Heart left ventricle (tissue), 16 donors: ENCODE data around the gene ZZZ3. TPM values are rescaled to one million over a fixed set of nuclear protein-coding genes. Genes with fewer than 3 reads are reported as not detected.

Experiments
- ATAC-seq, 4 donors: fragments of 200-7000 bp; cut with Tn5 transposase; one replicate each; pipeline ENCODE4 v1.9.1; 2020 to 2022; ENCODE audit warnings: moderate library complexity in 4 of 4, mild to moderate bottlenecking in 3 of 4, moderate number of reproducible peaks in 1 of 4
- DNase-seq, 5 donors: peaks; one replicate each; pipeline ENCODE4 v3.0.0-alpha.2; 2020
- H3K27ac ChIP-seq, 12 donors: fragments of 200-600 bp; sonication (generic) in 4 of 12; one replicate each; pipeline versions ENCODE4 v1.5.0 to v1.8.0; 2016 to 2022; ENCODE audit warnings: mild to moderate bottlenecking in 2 of 12
- H3K27me3 ChIP-seq, 9 donors: fragments of 200-600 bp; sonication (generic) in 2 of 9; one replicate each; pipeline versions ENCODE4 v1.5.1 to v1.8.0; 2016 to 2022; ENCODE audit warnings: mild to moderate bottlenecking in 3 of 9
- H3K36me3 ChIP-seq, 9 donors: fragments of 200-600 bp; sonication (generic) in 2 of 9; one replicate each; pipeline versions ENCODE4 v1.5.0 to v1.8.0; 2018 to 2022; ENCODE audit warnings: mild to moderate bottlenecking in 2 of 9
- H3K4me1 ChIP-seq, 12 donors: fragments of 200-600 bp; sonication (generic) in 4 of 12; one replicate each; pipeline versions ENCODE4 v1.5.0 to v1.8.0; 2016 to 2022; ENCODE audit warnings: mild to moderate bottlenecking in 3 of 12
- H3K4me3 ChIP-seq, 12 donors: fragments of 200-600 bp; sonication (generic) in 4 of 12; one replicate each; pipeline versions ENCODE4 v1.5.0 to v1.8.0; 2017 to 2022; ENCODE audit warnings: mild to moderate bottlenecking in 9 of 12, moderate library complexity in 4 of 12
- H3K9me3 ChIP-seq, 12 donors: fragments of 200-600 bp; sonication (generic) in 4 of 12; one replicate each; pipeline versions ENCODE4 v1.5.0 to v1.8.0; 2016 to 2022; ENCODE audit warnings: mild to moderate bottlenecking in 1 of 12
- CTCF ChIP-seq, 12 donors: fragments of 200-600 bp; sonication (generic) in 4 of 12; IDR thresholded peaks; one replicate each; pipeline versions ENCODE4 v1.5.0 to v1.8.0; 2018 to 2022; ENCODE audit warnings: antibody characterized with exemption in 12 of 12, mild to moderate bottlenecking in 5 of 12
- POLR2A ChIP-seq, 2 donors: fragments of 450-650 bp; IDR thresholded peaks; one replicate each; pipeline ENCODE4 v1.6.1; 2017; ENCODE audit warnings: antibody characterized with exemption in 2 of 2, mild to moderate bottlenecking in 2 of 2, moderate library complexity in 2 of 2
- WGBS, 4 donors: extraction: QIAGEN DNeasy Blood & Tissue Kit in 2 of 4; methylation state at CpG; one replicate each; pipeline versions ENCODE4 v1.1.5 to v1.1.7; 2013 to 2018; 5-methylcytosine and 5-hydroxymethylcytosine counted together
- intact Hi-C, 10 donors: fragments of 100-400 bp; cut with DNase I; formaldehyde crosslinking; loops; one replicate each; pipeline versions ENCODE4 v1.11.1 to v1.14.2; 2022
- polyA plus RNA-seq, 2 donors: library from polyadenylated mRNA; stranded (reverse); fragments of 200-250 nt; gene quantifications; one replicate each; pipeline ENCODE4 v1.2.3, GENCODE V29; 2013
- total RNA-seq, 9 donors: library from RNA; depleted of rRNA in 2 of 9; stranded (reverse); fragments of >200 nt in 2 of 9; fragmentation: NEBNext Ultra II Directional in 3 of 9; extraction: Animal tissue kit (Norgen Biotek cat#: 25700) in 3 of 9; gene quantifications; one replicate each; pipeline versions ENCODE4 v1.1.0 to v1.2.4, GENCODE V29; 2016 to 2023
- donor health status: ischemic (EF 13 %, LVEDD 7.1; RV severe dilation, severe dysfunction).
- donor health status: healthy with polysubstance abuse.
- donor health status: DM: no; HTN: yes; CAD: no.
- donor health status: DM: no; HTN: no; CAD: no.
- donor health status: ischemic (EF 25% LVEDD 6.9; RV normal size, moderate dysfunction).
- donor health status: ischemic (EF 25% LVEDD 5.7; RV mildly dilated, moderate dysfunction).
- donor health status: healthy.
- donor health status: DM: yes; HTN: yes; CAD: no.
- donor health status: ischemic (EF 35%, LVEDD 5.7; RV mildly dilated, moderate dysfunction).
- donor health status: nonischemic (EF 11% LVEDD 7.7; RV severe dilation, severe dysfunction).
- donor health status: DM: yes; HTN: yes; CAD: no.
- donor health status: PGD.
- donor health status: ischemic (EF 29% LVEDD 5.4; RV normal size, mild dysfunction).
- donor health status: nonischemic (EF 23%, LVEDD 6.1; RV moderate dilation, normal function).

ZZZ3 gene
- total and polyA plus RNA-seq, 11 donors, result 7.0 to 45.1 (median 30.8) TPM

- ATAC-seq, result no peak
- WGBS, 4 donors, result 87 to 90% (median 89%) methylated on average over 5 of the region's 5 CpGs
- intact Hi-C loops, result no loop called here
Measured at GRCh38 chr1:77642196-77642595, 40.3 kb downstream of the ZZZ3 start.

GRCh38 chr1:77639557-77640069 is 42.8 kb downstream of the ZZZ3 start:
- H3K36me3 ChIP-seq, result peaks cover 0 to 44% (median 8%) of the 10 kb centered on the region in 9 donors
- ATAC-seq, result no peak

More at GRCh38 chr1:77642196-77642595, 40.3 kb downstream of the ZZZ3 start:
- Histone ChIP-seq H3K4me3 (no peak overlapping the region), H3K36me3 (peaks cover 0 to 33% (median 17%) of the 10 kb centered on the region in 9 donors), H3K4me1 (peaks cover 0 to 9% (median 2%) of the 10 kb centered on the region in 12 donors), H3K27me3 (no peaks in the 10 kb centered on the region), H3K27ac (no peak overlapping the region), H3K9me3 (no peaks in the 10 kb centered on the region)
- DNase-seq, result no peak
- no peak for TF ChIP-seq CTCF (IDR thresholded peaks at IDR 0.05)
- TF ChIP-seq POLR2A (IDR thresholded peaks at IDR 0.05), result no peak

GRCh38 chr1:77639056-77639455 is 43.4 kb downstream of the ZZZ3 start:
- ATAC-seq, result no peak
- peaks cover 0 to 9% (median 2%) of the 10 kb centered on the region in 12 donors for H3K4me1 ChIP-seq
- no peaks in the 10 kb centered on the region for H3K9me3 ChIP-seq
- TF ChIP-seq POLR2A (IDR thresholded peaks at IDR 0.05) (no peak), CTCF (IDR thresholded peaks at IDR 0.05) (no peak)
- no peak for DNase-seq
- peaks cover 0 to 44% (median 9%) of the 10 kb centered on the region in 9 donors for H3K36me3 ChIP-seq
- intact Hi-C loops, result no loop called here
- H3K4me3 ChIP-seq, result no peak overlapping the region
- H3K27ac ChIP-seq, result no peak overlapping the region
- WGBS, 4 donors, result 57 to 73% (median 59%) methylated on average over 3 of the region's 3 CpGs
- no peaks in the 10 kb centered on the region for H3K27me3 ChIP-seq

More at GRCh38 chr1:77639557-77640069, 42.8 kb downstream of the ZZZ3 start:
- DNase-seq, result no peak
- intact Hi-C loops, result no loop called here
- Histone ChIP-seq H3K9me3 (no peaks in the 10 kb centered on the region), H3K27me3 (no peaks in the 10 kb centered on the region), H3K4me1 (peaks cover 0 to 9% (median 2%) of the 10 kb centered on the region in 12 donors), H3K27ac (no peak overlapping the region), H3K4me3 (no peak overlapping the region)
- 89 to 95% (median 94%) methylated on average over 4 of the region's 4 CpGs for WGBS, 4 donors
- no peak for TF ChIP-seq POLR2A (IDR thresholded peaks at IDR 0.05)
- TF ChIP-seq CTCF (IDR thresholded peaks at IDR 0.05), result no peak

DNA sequence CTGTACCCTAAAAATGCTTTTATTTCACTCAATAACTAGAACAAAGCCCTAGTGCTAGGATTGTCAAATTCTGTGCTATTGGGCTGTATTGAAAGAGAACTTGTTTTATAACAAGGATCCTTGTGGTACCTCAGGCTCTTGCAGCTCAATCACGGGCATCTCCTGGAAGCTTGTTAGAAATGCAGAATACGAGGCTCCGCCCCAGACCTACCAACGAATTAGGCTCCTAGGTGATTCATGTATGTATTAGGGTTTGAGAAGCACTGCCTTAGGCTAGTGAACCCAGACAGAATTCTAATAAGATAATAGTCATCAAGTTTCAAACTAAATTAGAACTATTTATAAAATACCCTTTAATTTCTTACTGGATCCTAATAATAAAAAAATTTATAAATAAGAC is 45.6 kb downstream of the ZZZ3 start:
- no peak overlapping the region for H3K27ac ChIP-seq
- ATAC-seq (no peak), DNase-seq (no peak)
- H3K9me3 ChIP-seq, result no peaks in the 10 kb centered on the region
- no peaks in the 10 kb centered on the region for H3K27me3 ChIP-seq
- WGBS, 4 donors, result 89 to 96% (median 90%) methylated on average over 4 of the region's 4 CpGs
- H3K4me1 ChIP-seq, result peaks cover 0 to 9% (median 3%) of the 10 kb centered on the region in 12 donors
- TF ChIP-seq CTCF (IDR thresholded peaks at IDR 0.05) (no peak), POLR2A (IDR thresholded peaks at IDR 0.05) (no peak)
- H3K36me3 ChIP-seq, result peaks cover 0 to 61% (median 30%) of the 10 kb centered on the region in 9 donors
- intact Hi-C loops, result no loop called here
- no peak overlapping the region for H3K4me3 ChIP-seq

Other genes with a start within 250 kb of the ZZZ3 start
- gene USP33, start 77.2 kb upstream of the ZZZ3 start, total RNA-seq, result 10 to 100 TPM; 24.2 to 40.5 (median 29.0) TPM
- 10 to 100 TPM; 17.1 to 24.5 TPM for gene USP33, start 77.2 kb upstream of the ZZZ3 start, polyA plus RNA-seq
- gene MIGA1, start 97.0 kb upstream of the ZZZ3 start, total RNA-seq, result 10 to 100 TPM in 5 of 9 donors, 1 to 10 TPM in 4; 8.1 to 14.1 (median 10.3) TPM
- gene MIGA1, start 97.0 kb upstream of the ZZZ3 start, polyA plus RNA-seq, result 1 to 10 TPM; 2.6 to 6.0 TPM
- 100 to 1,000 TPM; 224 to 470 (median 363) TPM for gene NEXN, start 206.0 kb upstream of the ZZZ3 start, total RNA-seq
- 100 to 1,000 TPM; 430 to 935 TPM for gene NEXN, start 206.0 kb upstream of the ZZZ3 start, polyA plus RNA-seq